C4-2B (cell line): ENCODE results near the gene KCNC1.

Experiments
- CTCF ChIP-seq: fragments of 450-650 bp; conservative IDR thresholded peaks from 2 replicates; pipeline ENCODE4 v1.5.1; 2017; ENCODE audit warnings: mild to moderate bottlenecking
- ZFX ChIP-seq: fragments of 450-650 bp; IDR thresholded peaks from 2 replicates; pipeline ENCODE4 v1.6.1; 2017

GRCh38 chr11:17788084-17788483, 53.5 kb downstream of the KCNC1 start:
- TF ChIP-seq CTCF: no peak
- no peak for TF ChIP-seq ZFX
